ENCODE results near the gene PCDHB14.
"Not testable (repeated sequence)": the region's sequence is repeated elsewhere in the genome, so short reads cannot be mapped to it uniquely, and the experiment has no call there.

- not testable (repeated sequence) for TF ChIP-seq CTCF (IDR thresholded peaks at IDR 0.05); EZH2 (IDR thresholded peaks at IDR 0.05; ENCODE audit: borderline replicate concordance, insufficient read depth, low read depth, low read length, poor library complexity, severe bottlenecking)
Measured at GRCh38 chr5:141177577-141178191, 45.5 kb upstream of the PCDHB14 start, which contains the start of gene PCDHB8.
